Measurements from ENCODE around the gene PRKCA. TPM values are rescaled to one million over a fixed set of nuclear protein-coding genes. Genes with fewer than 3 reads are reported as not detected.

PRKCA gene
- total RNA-seq, 1 donor from 2014 or later: 16.4 TPM

- no peak for DNase-seq (ENCODE audit: low spot score, unreplicated experiment)
- no peak for TF ChIP-seq CTCF (IDR thresholded peaks at IDR 0.05; ENCODE audit: unreplicated experiment)
- Mint-ChIP-seq H3K9me3 (ENCODE audit: low read depth) (no peaks in the 10 kb centered on the region), H3K27me3 (no peaks in the 10 kb centered on the region), H3K4me3 (ENCODE audit: low read depth) (no peak overlapping the region), H3K4me1 (ENCODE audit: low read depth) (peaks cover 17% of the 10 kb centered on the region), H3K27ac (no peak overlapping the region), H3K36me3 (ENCODE audit: insufficient read depth) (no peaks in the 10 kb centered on the region)
These were observed 424.4 kb downstream of the PRKCA start for GRCh38 chr17:66726846-66727245.

GRCh38 chr17:66727634-66728570 is 425.5 kb downstream of the PRKCA start:
- Mint-ChIP-seq H3K4me1 (ENCODE audit: low read depth) (peaks cover 20% of the 10 kb centered on the region), H3K27me3 (no peaks in the 10 kb centered on the region), H3K4me3 (ENCODE audit: low read depth) (no peak overlapping the region), H3K9me3 (ENCODE audit: low read depth) (no peaks in the 10 kb centered on the region), H3K27ac (no peak overlapping the region), H3K36me3 (ENCODE audit: insufficient read depth) (no peaks in the 10 kb centered on the region)
- TF ChIP-seq CTCF (IDR thresholded peaks at IDR 0.05; ENCODE audit: unreplicated experiment): peak; percentile 79
- peak; percentile 41 for DNase-seq (ENCODE audit: low spot score, unreplicated experiment)

GRCh38 chr17:66730461-66730923 is 428.1 kb downstream of the PRKCA start:
- peaks cover 3% of the 10 kb centered on the region for H3K4me1 Mint-ChIP-seq (ENCODE audit: low read depth)
- no peak for DNase-seq (ENCODE audit: low spot score, unreplicated experiment)

GRCh38 chr17:66733759-66734158 is 431.3 kb downstream of the PRKCA start:
- Mint-ChIP-seq H3K4me3 (ENCODE audit: low read depth) (no peak overlapping the region), H3K27me3 (no peaks in the 10 kb centered on the region), H3K36me3 (ENCODE audit: insufficient read depth) (peaks cover 1% of the 10 kb centered on the region), H3K4me1 (ENCODE audit: low read depth) (peaks cover 3% of the 10 kb centered on the region), H3K27ac (no peak overlapping the region), H3K9me3 (ENCODE audit: low read depth) (no peaks in the 10 kb centered on the region)
- TF ChIP-seq CTCF (IDR thresholded peaks at IDR 0.05; ENCODE audit: unreplicated experiment): no peak
- DNase-seq (ENCODE audit: low spot score, unreplicated experiment): no peak

More at GRCh38 chr17:66730461-66730923, 428.1 kb downstream of the PRKCA start:
- H3K9me3 Mint-ChIP-seq (ENCODE audit: low read depth): no peaks in the 10 kb centered on the region
- no peak overlapping the region for H3K4me3 Mint-ChIP-seq (ENCODE audit: low read depth)
- H3K36me3 Mint-ChIP-seq (ENCODE audit: insufficient read depth): no peaks in the 10 kb centered on the region
- no peak overlapping the region for H3K27ac Mint-ChIP-seq
- TF ChIP-seq CTCF (IDR thresholded peaks at IDR 0.05; ENCODE audit: unreplicated experiment): no peak
- no peaks in the 10 kb centered on the region for H3K27me3 Mint-ChIP-seq

GRCh38 chr17:66734186-66734943 is 432.0 kb downstream of the PRKCA start:
- Mint-ChIP-seq H3K9me3 (ENCODE audit: low read depth) (no peaks in the 10 kb centered on the region), H3K27me3 (peaks cover 2% of the 10 kb centered on the region)

More at GRCh38 chr17:66734186-66734943, 432.0 kb downstream of the PRKCA start:
- peaks cover 3% of the 10 kb centered on the region for H3K4me1 Mint-ChIP-seq (ENCODE audit: low read depth)
- no peak overlapping the region for H3K4me3 Mint-ChIP-seq (ENCODE audit: low read depth)
- DNase-seq (ENCODE audit: low spot score, unreplicated experiment): no peak
- no peak overlapping the region for H3K27ac Mint-ChIP-seq
- peaks cover 1% of the 10 kb centered on the region for H3K36me3 Mint-ChIP-seq (ENCODE audit: insufficient read depth)
- TF ChIP-seq CTCF (IDR thresholded peaks at IDR 0.05; ENCODE audit: unreplicated experiment): no peak

Measured in progenitor cell of endocrine pancreas (in vitro differentiated cells).